ENCODE data around the gene CYB5R2.

CYB5R2 gene

DNA sequence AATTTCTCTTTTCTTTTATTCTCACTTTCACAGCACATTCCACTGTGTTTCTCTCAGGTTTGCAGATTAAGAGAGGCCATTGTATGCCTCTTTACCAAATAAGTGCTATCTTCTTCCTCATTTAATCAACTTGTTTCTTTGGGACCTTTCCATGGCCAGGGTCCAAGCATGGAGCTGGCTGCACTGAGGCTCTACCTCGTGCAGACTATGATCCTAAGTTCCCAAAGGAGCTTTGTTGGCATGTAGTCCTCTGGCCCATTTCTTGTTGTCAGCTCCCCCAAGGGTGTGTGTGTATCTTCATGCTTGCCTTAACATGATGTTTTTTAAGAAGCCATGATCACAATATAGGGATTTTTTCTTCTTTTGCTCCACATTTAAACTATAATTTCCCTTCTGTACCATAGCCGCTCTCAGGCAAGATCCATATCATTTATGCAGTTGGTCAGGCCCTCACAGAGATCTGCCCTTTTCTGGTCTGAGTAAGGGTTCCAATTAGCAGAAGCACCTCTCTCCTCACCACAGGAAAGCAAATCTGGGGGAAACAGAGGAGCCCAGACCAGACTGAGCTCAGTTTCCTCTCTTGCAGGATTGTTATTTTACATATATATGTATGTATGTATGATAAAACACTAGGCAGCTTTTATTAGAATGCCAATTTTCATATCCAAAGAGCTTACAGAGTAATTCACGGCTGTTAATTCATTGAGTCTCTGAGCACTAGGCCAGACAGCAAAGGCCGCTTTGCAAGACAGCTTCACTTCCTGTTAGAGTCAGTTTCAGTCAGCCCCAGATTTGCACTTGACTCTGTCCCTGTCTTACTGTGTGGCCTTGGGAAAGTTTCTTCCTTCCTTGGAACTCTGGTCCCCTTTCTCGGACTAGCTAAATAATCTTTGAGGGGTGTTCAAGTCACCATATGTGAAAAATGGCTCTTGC lies 34.3 kb downstream of the CYB5R2 start:
- in situ Hi-C loops (cut with MboI; ENCODE audit: low sequenced_read_pairs), result no loop called here

DNA sequence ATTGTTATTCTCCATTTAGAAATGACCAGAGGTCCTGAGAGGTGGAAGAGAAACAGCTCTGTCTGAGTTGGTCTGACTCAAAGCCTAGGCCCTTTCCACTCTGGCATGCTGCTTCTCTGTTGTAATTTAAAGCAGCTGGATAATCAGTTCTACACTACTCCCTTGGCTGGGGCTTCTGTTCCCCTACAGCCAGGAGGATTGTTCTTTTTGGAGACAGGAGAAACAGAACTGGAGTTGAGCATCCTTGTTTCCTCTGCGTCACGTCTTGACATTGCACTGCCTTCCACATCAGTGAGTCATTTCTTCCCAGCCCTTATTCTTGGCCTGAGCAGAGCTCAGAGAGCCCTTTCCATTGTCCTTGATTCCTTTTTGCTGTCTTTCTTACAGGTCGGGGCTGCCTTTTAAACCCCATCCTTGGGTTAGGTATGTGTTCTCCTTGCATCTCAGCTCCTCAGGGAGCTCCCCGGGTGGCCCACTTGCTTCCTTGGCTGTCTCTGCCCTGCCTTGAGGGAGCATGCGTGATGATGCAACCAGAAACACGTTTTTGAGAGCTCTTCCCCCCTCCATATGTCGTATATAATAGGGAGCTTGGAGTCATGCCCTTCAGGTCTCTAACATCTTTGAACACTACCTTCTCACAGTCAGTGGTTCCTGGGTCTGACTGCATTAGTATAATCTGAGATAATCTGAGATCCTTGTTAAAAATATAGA lies 35.7 kb downstream of the CYB5R2 start:
- in situ Hi-C loops (cut with MboI; ENCODE audit: low sequenced_read_pairs), result no loop called here

DNA sequence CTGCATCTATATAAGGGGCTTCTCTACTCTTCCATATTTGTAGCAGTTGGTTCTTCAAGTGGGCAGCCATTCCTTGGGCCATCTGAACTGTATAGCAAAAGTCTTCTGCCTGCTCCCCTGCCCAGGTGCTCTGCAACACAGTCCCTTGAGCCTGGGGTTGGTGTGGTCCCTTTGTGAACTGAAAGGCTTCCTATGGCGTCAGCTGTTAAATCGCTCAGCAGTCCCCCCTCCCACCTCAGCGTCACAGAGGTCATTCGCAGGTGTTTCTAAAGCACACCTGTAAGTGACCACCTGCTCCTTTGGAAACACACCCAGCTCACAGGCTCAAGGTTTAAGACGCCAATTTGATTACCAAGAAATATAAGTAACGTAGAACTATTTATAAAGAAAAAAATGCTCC lies 37.0 kb downstream of the CYB5R2 start:
- in situ Hi-C loops (cut with MboI; ENCODE audit: low sequenced_read_pairs), result no loop called here

DNA sequence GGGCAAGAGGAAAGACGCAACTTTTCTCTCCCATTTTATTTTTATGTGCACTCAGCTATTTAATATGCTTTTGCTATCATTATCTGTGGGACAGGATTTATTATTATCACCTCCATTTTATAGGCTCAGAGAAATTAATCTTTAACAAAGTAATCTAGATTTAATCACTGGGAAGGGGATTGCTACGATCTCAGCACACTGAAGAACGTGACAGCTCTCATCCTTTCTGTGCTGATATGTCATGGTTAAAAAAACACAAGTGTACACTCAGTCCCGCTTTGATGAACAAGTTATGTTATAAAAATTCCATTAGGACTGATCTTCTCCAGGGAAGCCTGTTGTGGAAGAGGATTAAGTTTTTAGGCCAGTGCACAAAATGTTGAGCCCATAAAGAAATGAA lies 37.6 kb downstream of the CYB5R2 start:
- in situ Hi-C loops (cut with MboI; ENCODE audit: low sequenced_read_pairs), result no loop called here

DNA sequence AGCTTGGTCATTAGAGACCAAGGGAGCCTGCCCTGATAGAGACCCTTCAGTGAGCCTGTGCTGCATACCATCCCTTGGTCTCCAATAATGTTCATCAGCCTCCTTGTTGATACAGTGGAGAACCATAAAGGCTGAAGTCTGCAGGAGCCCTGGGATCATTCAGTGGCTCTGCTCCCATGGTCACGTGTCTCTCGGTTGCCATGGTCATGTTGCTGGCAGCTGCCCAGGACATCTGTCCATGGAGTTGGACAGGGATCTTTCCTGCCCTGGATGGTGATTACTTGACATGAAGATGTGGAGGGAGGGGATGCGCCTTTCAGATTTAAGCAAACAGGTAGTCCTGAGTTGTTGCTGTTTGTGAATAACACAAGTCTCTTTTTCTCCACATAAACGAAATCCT lies 38.2 kb downstream of the CYB5R2 start:
- in situ Hi-C loops (cut with MboI; ENCODE audit: low sequenced_read_pairs), result no loop called here

DNA sequence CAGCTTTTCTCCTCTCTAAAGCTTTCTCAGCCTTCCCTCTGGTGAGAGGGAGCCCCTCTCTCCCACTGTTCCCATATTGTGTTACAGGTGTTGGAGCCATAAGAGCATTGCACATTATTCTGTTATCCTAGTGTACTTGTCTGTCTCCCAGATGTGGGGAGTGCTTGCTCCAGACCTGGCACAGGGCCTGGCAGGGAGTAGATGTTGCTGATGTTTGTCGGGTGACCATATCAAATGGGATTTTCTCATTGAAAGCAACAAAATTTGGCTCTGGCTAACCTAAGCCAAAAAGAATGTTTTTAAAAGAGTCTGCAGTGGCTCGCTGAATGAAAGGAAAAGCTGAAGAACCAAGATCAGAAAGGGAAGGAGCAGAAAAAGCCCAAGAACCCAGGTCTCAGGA lies 41.1 kb downstream of the CYB5R2 start:
- in situ Hi-C loops (cut with MboI; ENCODE audit: low sequenced_read_pairs), result no loop called here

DNA sequence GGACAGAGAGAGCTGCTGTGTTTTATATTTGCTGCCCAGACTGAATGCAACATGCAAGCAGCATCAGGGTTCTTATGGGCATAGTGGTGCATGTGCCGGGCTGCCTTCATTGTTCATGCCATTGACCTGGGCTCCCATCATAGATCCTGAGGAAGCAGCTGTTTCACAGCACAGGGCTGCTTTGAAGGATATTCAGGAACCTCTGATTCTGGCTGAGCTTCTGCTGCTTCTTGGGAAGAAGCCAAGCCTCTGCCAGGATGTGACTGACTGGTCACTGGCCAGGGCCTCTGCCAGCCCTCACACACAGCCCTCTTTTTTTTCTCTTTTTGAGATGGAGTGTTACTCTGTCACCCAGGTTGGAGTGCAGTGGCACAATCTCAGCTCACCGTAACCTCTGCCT lies 43.3 kb downstream of the CYB5R2 start:
- in situ Hi-C loops (cut with MboI; ENCODE audit: low sequenced_read_pairs), result no loop called here

DNA sequence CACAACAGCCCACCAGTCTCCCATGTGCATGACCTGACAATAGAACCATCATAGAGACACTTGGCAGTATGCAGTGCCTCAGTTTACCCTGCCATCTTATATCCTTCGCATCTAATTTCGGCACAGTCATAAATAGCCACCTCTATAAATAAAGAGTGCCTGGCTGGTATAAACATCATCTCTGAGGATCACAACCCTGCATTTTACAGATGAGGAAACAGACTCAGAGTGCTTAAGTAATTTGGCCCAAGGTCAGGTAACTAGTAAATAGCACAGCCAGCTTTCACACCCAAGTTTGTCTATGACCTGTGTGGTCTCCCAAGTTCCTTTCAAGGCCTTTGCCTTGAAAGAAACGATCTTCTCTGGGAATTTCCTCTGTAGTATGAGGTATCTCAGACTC lies 44.6 kb downstream of the CYB5R2 start:
- in situ Hi-C loops (cut with MboI; ENCODE audit: low sequenced_read_pairs), result no loop called here

DNA sequence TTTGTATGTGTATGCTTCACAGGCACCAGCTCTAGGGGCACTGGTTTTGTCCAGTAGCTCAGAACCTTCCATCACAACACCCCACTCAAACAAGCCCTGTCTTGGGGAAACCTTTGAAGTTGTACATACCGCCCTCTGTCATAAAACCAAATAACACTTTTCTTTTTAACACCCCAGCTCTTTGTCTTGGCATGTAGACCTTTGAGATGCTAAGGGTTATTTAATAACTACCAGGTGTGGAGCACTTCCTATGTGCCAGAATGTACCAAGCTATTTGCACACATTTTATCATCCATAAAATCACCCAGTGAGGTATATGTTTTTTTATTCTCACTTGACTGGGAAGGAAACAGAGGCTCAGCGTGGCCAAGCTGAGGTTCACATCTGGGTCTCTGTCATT lies 50.6 kb downstream of the CYB5R2 start:
- in situ Hi-C loops (cut with MboI; ENCODE audit: low sequenced_read_pairs), result no loop called here

DNA sequence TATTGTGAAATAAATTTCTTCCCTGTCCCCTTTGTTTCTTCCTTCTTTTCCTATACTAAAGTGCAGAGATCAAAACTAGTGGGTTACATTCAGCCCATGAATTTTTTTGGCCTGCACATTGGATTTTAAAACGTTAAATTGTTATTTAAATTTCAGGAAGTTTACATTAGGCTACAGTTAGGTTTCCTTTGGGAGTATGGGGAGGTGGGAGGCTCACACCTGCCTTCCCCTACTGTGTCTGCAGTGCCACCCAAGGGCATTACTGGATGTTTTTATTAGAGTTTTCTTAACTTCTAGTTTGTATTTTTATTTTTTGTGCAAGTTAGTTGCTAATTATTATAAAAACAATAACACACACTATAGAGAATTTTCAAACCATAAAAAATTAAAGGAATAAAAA lies 51.7 kb downstream of the CYB5R2 start:
- in situ Hi-C loops (cut with MboI; ENCODE audit: low sequenced_read_pairs), result no loop called here

DNA sequence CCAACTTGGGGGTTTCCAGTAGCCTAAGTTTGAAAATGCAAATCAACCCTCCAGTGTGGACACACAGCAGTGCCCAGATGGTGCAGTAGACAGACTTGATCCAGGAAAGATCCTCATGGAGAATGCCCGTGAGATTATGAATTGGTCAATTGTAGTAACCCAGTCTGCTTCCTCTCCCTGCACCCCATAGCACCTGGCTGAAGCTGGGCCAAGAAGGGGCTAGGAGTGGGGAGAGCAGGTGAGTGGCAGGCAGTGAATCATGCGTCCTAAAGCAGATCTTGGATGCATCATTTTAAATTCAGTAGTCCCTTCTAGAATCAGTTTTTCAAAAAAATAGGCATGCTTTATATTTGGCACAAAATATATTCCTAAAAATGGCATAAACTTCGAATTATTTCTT lies 52.2 kb downstream of the CYB5R2 start:
- in situ Hi-C loops (cut with MboI; ENCODE audit: low sequenced_read_pairs), result no loop called here

DNA sequence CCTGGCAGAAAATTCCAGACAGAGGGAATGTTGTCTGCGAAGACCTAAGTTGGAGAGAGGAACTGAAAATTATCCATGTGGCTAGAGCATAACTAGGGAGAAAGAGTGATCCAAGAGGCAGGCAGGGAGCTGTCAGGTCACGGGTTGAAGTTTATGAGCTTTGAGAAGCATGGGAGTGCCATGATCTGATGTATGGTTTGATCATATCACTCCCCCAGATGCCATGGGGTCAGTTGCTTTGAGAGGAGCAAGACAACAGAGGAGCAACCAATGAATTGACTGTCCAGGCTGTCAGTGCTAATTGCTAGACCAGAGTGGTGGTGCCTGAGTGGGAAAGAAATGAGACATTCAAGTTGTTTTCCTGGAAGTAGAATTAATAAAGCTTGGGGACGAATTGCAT lies 54.0 kb downstream of the CYB5R2 start:
- in situ Hi-C loops (cut with MboI; ENCODE audit: low sequenced_read_pairs), result no loop called here

DNA sequence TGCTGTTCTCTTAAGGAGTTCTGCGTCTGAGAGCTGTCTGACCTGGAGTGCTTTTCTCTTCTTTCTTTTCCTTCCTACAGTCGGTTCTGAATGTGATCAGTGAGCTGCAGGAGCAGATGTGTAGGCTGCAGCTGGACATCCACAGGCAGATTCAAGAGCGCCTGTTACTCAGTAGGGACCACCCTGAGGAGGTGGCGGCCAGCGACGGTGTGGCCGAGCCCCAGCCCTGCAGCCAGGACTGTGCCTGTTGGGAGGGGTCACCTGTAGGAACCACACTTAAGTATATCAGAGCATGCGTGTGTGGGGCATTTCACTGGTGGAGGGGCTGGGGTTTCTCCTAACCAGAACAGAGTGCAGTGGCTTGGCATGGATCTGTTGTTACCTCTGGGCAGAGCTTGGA lies 56.3 kb downstream of the CYB5R2 start:
- in situ Hi-C loops (cut with MboI; ENCODE audit: low sequenced_read_pairs), result no loop called here

All from HL-60/S4 treated with retinoic acid at 250 ng/mL for 4 days and 3 days (cell line).